Mammary epithelial cell (primary cell): ENCODE measurements around the gene CYFIP1.

Source experiments
- EZH2 ChIP-seq: IDR thresholded peaks from 2 replicates; pipeline ENCODE4 v1.6.1; 2012; ENCODE audit warnings: low read length, inconsistent platforms, borderline replicate concordance
- TF ChIP-seq, protein P1 (sequence below), 2 donors: IDR thresholded peaks in 1 of 2; conservative IDR thresholded peaks in 1 of 2; 2 replicates each; pipeline ENCODE4 v1.5.1; 2011 to 2012; ENCODE audit warnings: inconsistent platforms in 2 of 2, low read length in 2 of 2, mild to moderate bottlenecking in 2 of 2, control low read depth in 1 of 2, low read depth in 1 of 2; ENCODE audit not compliant: insufficient read depth in 1 of 2; ENCODE audit errors: extremely low read depth in 1 of 2

DNA sequence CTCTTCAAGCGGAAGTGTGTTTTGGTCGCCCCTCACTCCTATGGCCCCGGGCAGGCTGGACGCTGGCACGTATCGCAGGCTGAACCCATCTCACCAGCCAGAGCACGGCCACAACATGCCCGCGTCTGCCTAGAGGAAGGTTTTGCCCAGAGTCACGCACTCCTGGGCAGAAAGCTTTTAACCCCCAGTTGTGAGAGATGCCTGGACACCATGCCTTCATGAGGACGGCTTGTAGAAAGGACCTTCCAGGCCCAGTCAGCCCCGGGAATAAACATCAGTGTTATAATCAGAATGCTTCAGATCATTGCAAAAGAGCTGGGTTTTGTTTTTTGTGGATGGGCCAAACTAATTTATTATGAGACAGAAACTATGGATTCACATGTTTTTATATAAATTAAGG lies 16.5 kb downstream of the CYFIP1 start:
- TF ChIP-seq, protein P1, sequence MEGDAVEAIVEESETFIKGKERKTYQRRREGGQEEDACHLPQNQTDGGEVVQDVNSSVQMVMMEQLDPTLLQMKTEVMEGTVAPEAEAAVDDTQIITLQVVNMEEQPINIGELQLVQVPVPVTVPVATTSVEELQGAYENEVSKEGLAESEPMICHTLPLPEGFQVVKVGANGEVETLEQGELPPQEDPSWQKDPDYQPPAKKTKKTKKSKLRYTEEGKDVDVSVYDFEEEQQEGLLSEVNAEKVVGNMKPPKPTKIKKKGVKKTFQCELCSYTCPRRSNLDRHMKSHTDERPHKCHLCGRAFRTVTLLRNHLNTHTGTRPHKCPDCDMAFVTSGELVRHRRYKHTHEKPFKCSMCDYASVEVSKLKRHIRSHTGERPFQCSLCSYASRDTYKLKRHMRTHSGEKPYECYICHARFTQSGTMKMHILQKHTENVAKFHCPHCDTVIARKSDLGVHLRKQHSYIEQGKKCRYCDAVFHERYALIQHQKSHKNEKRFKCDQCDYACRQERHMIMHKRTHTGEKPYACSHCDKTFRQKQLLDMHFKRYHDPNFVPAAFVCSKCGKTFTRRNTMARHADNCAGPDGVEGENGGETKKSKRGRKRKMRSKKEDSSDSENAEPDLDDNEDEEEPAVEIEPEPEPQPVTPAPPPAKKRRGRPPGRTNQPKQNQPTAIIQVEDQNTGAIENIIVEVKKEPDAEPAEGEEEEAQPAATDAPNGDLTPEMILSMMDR (conservative IDR thresholded peaks at IDR 0.05 in 1 of 2, IDR thresholded peaks at IDR 0.05 in 1 of 2; ENCODE audit: extremely low read depth in 1 of 2, insufficient read depth in 1 of 2, low read depth in 1 of 2, low read length in 2 of 2) = no peak
- TF ChIP-seq EZH2 = no peak
